Dedifferentiated amniotic fluid mesenchymal stem cell (primary cell): ENCODE data around the gene KLF13.

Source experiments
- DNase-seq: peaks from one replicate; pipeline ENCODE4 v3.0.0-alpha.2; 2016; ENCODE audit errors: extremely low spot score

Gene KLF13

DNA sequence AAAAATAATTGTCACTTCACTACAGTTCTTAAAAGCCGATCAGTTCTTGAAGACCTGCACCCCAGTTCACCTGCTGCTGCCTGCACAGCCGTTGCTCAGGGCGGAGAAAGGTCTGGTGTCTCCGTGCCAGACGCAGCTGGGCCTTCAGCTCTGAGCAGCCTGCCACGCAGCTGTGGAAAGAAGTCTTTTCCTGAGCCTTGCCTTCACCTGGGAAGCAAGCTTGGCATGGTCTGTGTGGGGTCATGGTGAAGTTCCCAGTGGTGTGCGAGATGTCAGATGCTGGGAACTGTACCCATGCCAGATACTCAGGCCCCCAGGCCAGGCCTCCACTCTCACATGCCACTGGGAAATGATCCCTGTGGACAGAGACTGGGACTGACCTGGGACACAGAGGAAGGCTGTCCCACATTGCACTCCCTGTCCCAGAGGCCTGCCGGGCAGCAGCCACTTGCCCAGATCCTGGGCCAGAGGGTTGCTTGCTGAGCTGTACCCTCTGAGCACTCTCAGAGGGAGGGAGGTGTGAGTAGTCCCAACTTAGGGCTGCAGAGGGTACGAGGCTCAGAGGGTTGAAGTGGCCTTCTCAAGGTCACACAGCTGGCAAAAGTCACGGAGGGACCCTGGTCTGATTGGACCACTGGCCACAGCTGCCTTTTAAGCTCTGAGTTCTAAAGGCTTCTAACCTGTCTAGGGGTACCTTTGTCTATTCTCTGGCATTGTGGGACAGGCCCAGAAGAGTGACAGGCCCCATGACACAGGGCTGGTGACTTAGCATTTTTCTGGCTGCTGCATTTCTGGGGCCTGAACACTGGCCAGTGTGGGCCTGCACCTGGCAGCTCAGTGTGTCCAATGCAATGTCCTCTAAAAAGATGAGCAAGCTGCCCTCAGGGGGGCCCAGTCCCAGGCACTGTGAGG is 55.4 kb downstream of the KLF13 start:
- no peak for DNase-seq

DNA sequence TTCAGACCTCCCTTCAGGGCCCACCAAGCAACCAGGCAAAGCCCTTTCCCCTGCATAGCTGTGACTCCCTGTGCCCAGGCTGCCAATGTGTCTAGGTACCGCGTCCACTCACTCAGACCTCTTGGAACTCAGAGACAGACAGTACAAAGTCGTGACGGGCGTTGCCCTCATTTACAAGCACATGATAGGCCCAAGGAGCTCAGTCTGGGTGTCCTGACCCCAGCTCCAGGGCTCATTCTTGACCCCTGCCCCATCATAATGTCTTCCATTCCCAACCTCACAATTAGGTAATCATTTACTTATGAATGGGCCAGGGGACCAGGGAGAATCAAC is 56.0 kb downstream of the KLF13 start:
- no peak for DNase-seq

DNA sequence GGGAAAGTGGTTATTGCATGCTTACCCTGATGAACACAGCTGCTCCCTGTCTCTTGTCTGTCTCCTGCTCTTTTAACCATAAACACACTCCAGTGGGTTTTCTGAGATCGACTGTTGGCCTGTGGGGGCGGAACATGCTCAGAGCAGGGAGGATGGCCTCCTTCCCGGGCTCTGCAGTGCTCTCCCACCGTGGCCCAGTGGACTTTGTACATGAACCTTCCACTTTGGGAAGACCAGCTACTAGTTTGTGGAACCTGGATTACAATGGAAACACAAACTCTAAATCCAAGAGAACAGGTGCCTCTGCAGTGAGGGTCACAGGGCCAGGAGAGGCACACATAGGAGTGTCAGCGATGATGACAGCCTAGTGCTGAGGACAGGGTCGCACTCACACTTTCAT is 56.5 kb downstream of the KLF13 start:
- no peak for DNase-seq

DNA sequence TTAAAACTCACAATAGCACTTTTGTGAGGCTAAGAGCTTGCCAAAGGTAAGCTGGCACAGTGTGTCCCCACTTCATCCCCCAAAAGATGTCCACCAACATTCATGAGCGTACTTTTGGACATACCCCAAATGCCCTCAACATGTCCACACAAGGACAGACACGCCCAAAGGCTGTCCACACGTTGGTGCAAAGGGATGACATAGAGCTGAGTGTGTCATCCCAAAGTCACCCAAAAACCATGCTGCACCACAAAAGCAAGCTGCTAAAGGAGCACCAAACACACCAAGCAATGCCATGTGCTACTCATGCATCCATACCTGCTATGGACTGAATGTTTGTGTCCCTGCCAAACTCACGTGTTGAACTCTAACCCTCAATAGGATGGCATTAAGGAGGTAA is 57.9 kb downstream of the KLF13 start:
- no peak for DNase-seq

DNA sequence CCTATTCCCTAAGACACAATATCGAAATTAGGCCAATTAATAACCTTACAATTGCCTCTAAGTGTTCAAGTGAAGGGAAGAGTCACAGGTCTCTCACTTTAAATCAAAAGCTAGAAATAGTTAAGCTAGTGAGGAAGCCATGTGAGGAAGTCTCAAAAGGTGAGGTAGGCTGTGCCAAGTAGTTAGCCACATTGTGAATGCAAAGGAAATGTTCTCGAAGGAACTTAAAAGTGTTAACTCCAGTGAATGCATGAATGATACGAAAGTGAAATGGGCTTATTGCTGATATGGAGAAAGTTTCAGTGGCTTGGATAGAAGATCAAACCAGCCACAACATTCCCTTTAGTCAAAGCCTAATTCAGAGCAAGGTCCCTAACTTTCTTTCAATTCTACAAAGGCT is 59.1 kb downstream of the KLF13 start:
- DNase-seq, result no peak

DNA sequence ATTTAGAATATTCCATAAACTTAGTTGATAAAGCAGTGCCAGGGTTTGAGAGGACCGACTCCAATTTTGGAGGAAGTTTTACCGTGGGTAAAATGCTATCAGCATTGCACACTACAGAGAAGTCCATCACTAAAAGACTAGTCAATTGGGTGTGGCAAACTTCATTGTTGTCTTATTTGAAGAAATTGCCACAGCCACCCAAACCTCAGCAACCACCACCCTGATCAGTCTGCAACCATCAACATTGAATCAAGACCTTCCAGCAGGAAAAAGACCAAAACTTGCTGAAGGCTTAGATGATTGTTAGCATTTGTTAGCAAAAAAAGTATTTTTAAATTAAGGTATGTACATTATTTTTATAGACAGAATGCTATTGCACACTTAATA is 60.5 kb downstream of the KLF13 start:
- DNase-seq, result no peak

DNA sequence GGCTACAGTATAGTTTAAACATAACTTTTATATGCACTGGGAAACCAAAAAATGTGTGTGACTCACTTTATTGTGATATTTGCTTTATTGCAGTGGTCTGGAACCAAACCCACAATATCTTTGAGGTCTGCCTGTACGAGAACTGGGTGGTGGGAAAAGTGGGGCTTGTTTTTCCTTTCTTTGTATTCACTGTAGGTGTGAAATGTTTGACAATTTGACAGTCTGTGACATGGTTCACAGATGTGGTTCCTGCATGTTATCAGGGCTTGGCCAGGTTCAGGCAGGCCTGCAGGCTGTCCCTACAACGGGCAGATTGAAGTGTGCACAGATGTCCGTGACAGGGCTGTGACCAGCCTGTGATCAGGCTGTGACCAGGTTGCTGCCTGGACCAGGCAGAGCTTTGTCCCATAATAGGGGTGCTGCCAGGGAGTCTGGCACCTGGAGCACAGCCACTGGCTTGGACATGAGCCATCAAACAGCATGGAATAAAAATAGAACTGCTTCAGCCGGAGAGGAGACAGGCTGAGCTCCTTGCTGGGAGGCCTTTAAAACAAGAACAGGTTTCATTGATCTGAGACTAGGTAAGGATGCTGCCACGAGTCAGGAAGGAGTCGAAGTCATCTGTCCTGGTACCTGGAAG is 61.0 kb downstream of the KLF13 start:
- DNase-seq, result no peak

DNA sequence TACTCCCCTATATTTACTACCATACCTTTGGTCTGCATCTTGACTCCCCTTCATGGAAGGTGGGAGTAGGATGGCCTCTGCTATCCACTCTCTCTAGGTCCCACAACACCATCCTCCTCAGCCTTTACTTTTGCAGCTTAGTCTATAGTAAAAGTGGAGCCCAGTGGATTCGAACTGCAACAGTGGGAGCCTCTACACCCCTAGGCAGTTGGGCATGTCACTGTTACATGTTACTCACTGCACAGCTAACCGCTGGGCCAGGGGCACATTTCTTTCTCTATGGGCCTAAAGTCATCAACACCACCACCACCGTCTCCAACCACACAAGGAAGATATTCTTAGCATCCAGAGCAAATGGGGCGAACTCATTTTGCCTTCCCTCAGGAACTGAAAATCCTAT is 62.9 kb downstream of the KLF13 start:
- no peak for DNase-seq

DNA sequence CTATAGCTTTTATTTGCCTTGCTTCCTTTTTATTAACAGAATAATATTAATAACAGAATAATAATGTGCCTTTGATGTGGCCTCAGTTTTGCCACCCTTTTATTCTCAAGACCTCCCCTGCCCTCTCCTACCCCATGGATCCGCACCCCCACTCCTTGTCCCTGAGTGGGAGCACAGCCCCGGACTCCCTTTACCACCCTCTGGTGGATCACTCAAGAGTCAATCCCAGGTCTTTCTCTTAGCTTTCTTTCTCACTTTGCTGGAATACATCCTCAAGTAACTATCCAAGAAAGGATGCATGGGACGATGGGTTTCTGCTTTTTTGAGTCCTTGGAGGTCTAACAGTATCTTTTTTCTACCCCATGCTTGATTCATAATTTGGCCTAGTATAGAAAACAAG is 63.4 kb downstream of the KLF13 start:
- DNase-seq, result no peak

DNA sequence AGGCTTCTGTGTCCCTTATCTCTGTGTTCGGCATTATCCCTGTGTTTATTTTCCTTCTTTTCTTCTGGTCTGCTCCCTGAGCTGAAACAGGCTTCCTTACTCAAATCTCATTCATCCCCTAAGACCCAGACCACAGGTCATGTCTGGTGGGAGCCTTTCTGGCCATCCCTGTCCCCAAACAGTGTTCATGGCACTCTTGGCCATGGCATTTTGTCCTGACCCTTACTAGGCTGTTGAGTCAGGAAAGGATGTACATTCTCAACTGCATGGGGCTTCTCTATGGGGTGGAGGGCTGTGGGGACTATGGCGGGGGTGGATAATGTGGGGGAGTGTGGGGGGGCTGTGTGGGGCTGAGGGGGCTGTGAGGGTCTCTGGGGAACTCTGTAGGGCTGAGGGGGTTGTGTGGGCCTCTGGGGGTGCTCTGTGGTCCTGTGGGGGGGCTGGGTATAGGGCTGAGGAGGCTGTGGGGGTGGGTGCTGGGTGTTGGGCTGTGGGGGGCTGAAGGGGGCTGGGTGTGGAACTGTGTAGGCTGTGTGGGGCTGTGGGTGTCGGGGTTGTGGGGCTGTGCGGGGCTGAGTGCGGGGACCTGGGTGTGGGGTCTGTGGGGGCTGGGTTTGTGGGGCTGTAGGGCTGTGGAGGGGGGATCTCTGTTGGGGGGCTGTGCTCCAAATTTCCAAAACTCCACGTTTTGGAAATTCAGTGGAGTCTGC is 64.3 kb downstream of the KLF13 start:
- DNase-seq, result no peak

DNA sequence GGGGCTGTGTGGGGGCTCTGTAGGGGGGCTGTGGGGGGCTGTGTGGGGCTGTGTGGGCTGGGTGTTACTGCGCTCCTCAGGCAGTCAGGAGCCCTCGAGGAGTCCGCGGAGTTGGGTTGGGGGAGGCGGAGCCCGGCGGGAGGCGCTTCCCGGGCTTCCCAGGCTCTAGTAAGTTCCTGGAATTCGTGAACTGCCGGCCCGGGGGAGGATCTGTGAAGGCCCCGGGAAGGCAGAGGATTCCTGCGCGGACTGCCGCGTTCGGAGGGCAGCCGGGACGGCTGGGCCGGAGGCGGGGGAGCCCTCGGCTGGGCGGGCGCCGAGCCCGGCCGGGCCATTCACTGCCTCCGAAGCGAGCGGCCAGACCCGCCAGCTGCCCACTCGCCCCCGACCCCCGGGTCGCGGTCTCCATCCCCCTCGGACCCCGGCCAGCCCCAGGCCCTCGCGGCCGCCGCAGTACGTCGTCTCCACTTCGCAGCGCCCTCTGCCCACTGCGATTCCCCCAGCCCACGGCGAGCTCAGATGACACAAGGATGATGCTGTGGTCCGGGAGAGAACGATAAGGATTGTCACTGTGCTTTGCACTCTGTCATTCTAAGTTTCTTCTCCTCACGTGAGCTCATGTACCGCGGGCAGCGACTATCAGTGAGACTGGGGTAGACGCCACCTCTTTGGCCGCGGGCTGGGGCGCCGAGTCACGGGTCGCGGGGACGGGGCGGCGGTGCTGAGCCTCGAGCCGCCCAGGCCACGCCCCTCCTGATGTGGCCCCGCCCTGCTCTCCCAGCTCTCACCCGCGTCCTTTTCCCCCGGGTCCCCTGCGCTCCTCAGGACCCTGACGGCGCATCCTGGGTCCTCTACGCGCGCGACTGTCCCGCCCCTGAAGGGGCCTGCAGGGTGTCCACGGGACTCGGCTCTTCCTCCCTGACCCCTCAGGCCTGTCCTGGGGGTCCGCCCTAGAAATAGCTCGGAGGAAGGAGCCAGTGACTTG is 65.3 kb downstream of the KLF13 start:
- DNase-seq, result peak; percentile 51

DNA sequence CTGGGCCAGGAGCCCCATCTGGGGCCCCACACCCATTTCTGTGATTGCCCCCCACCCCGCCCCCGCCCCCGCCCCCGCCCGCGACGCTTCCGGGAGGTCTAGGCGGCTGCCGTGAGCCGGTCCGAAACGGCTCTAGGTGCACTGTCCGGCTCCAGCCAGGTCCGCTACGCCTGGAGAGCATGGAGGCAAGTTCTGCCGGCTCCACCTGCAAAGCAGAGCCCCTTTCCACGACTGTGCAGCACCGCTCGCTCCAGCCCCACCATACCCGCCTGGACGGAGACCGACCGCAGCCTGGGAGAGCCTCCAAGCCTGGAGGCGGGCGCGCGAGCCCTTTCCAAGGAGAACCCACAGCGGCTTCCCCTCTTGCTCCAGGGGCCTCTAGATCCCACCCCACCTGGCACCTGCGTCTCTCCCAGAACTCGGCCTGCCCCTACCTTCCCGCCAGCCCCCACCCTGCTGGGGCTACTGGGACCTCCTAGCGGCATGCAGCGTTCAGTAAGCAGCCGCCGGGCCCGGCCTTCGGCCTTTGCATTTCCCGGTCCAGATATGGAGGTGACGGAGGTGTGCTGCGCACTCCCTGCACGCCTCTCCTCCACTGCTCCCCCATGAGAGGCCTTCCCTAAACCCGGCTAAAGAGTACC is 66.2 kb downstream of the KLF13 start:
- no peak for DNase-seq

DNA sequence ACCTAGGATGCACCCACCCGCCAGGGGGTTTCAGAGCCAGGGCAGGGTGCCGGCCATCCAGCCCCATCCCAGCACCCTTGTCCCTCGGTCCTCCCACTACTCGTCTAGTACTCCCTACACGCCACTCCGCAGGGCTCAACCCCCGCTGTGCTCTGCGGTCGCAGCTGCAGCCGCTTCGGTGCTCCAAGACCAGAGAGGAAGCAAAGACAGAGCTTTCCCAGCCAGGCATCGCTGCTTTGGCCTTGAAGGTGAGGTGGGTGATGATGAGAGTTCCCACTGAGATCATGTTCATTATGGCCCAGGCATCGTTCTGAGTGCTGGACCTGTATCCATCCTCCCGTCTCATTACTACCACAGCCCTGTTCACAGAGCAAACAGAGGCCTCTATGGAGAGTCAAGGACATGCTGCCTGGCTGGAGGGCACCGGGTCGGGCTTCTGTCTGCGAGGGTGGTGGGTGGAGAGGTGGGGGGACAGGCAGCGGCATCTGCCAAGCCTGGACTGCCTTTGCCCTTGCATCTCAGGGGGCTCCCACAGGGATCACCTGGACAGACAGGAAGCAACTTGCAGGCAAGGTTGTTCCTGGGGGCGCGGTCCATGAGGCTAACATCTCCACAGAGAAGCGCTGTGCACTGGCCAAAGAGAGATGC is 66.9 kb downstream of the KLF13 start:
- DNase-seq, result no peak

DNA sequence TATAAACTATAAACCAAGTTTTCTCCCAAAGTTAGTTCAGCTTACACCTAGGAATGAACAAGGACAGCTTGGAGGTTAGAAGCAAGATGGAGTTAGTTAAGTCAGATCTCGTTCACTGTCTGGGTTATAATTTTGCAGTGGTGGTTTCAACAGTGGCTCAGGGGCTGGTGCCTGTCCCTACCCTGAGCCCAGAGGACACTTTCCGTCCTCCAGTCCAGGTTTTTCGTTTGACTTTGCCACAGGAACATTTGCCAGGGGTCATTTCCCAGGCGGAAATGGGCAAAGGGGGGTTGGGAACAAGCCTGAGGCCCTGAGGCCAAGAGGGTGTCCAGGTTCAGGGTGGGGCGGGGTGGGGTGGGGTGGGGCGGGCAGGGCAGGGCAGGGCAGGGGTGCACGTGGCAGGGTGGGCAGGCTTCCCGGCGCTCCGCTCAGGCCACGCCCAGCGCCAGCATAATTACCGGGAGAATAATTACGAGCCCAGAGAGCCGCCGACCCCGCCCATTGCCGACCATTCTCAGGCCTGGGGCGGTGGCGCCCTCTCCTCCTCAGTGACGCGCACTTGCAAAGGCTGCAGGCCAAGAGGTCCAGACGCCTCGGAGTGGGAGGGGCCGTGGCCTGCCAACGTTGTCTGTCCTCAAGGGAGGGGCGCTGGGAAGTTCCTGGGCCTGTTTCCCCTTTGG is 70.4 kb downstream of the KLF13 start:
- peak; percentile 21 for DNase-seq

DNA sequence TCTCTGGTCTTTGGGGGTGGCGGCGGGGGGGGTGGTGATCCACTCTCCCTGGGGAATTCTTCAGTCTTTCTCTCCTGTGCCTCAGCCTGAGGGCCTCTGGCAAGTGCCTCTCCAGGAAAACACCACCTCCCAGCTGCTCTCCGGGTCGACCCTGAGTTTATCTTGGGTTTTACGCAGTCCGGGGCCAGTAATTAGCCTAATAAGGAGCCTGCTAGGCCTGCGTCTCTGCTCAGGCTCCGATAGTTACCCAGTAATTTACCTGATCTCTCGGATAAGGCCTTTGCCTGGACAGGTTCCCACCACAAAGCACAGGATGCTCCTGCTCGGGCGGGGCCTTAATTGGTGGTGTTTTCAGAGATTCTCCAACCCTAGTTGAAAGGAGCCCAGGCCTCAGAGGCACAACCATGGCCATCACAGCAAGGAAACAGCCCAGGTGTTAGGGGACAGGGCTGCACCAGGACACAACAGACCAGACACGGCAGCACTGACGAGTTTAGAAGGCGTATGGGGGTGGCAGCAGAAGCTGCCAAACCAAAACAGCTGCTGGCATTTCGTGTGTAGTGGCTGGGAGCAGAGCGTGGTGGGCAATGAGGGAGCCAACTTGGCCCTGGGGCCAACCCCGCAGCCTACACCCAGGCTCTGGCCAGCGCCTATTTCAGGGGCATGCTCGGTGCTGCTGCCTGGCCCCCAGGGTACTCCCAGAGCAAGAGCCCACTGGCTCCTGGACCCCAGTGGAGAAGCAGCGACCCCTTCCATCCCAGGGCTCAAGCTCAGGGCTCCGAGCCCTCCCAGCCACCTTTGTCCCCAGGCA is 71.4 kb downstream of the KLF13 start:
- DNase-seq, result no peak

DNA sequence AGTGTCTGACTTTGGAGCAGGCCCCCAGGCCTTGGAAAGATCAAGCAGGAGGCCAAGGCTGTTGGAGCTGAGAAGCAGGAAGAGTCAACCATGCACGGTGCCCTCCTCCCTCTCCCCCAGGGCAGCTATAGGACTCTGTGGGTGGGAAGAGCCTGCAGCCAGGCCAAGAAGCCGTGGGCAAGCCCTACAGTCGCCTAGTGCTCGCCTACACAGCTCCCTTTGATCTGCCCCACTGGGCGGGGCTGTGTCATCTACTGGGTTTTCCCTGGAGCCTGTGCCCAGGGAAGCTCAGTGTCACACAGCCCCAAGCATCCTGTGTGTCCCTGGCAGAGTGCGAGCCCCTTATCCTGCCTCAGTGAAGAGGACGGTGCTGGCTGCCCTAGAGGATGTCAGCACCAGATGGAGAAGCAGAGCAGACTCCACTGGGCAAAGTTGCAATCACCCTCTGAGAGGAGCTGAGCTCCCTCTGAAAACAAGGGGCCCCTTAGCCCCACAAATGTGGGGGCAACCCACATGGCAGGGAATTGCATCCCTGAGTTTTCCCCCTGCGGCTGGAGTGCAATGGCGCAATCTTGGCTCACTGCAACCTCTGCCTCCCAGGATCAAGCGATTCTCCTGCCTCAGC is 72.2 kb downstream of the KLF13 start:
- DNase-seq, result no peak

DNA sequence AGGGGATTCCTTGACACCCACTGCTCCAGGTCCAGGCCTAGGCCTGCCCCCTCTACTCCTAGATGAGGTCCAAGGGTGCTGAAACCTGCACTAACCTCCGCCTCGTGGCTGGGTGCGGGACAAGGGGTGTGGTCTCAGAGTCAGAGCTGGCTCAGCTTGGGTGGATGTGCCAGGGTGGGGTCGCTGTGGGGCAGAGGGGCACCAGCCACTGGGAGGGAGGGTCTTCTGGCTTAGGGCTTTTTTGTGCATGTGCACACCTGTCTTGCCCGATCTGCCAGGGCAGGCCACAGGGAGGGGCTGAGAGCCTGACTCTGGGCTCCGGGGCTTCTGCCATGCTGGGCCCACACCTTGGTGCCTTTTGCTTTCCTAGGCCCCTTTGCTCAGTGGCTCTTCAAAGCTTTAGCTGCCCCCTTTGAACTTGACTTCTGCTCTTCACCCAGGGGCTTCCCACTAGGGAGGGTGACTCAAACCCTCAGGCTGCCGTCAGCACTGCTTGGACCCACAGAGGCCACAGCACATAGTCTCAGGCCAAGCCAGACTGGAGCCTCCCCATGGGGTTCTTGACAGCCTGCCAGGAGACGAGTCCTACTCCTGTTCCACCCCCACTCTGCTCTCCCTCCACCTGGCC is 73.0 kb downstream of the KLF13 start:
- DNase-seq, result no peak

DNA sequence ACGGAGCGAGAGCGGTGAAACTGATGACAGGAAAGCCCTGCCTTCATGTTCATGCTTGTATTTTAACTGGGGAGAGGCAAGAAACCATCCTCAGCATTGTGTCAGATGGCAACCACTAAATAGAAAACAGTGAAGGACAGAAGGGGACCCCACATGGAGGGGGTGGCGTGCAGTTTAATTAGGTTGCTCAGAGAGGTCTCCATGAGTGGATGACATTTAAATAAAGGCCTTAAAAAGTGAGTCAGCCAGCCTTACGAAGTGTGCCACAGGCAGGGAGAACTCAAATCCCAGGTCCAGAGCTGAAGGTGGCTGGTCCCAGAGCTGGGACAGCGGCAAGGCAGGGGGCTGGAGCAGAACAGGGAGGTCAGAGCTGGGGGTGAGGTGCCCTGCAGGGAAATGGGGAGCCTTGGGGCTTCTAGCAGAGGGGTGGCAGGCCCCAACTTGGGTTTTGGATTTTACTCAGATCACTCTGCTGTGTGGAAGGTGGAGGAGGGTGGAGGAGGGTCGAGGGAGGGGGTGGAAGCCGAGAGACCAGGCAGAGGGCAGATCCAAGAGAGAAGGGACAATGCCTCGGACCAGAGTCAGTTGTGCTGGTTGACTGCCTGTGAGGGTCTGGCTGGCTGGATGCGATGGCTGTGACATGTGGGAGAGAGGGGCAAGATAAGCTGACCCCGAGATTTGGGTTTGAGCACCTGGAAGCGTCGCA is 73.7 kb downstream of the KLF13 start:
- no peak for DNase-seq
